ENCODE measurements around the gene PTPN1.
A peak's percentile ranks its signal among the peaks of the same experiment; 100 is the strongest.
"Not testable (repeated sequence)": the region's sequence is repeated elsewhere in the genome, so short reads cannot be mapped to it uniquely, and the experiment has no call there.

Gene PTPN1

GRCh38 chr20:50605136-50605535, 95.0 kb downstream of the PTPN1 start:
- DNase-seq (ENCODE audit: low read depth in 4 of 4, low spot score in 1 of 4), result no peak

DNA sequence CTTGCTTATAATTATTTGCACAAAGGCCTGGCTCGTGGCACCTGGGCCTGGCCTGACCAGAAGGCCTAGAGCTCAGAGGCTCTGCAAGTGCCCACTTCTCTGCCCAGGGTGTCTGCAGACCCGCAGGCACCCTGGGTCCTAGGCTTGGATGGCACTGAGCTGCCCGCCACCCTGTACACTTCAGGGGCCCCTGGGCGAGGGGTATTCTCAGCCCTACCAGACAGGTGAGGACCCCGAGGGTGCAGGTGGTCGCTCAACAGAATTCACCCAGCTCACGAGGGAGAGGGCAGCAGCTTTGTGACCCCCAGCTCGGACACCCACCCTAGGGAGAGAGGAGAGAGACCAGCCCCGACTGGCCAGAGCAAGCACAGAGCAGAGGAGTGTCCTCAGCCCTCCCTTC, 97.3 kb downstream of the PTPN1 start:
- DNase-seq (ENCODE audit: low read depth in 4 of 4, low spot score in 1 of 4), result no peak

GRCh38 chr20:50607850-50608749, 97.9 kb downstream of the PTPN1 start:
- no peak for DNase-seq (ENCODE audit: low read depth in 4 of 4, low spot score in 1 of 4)

DNA sequence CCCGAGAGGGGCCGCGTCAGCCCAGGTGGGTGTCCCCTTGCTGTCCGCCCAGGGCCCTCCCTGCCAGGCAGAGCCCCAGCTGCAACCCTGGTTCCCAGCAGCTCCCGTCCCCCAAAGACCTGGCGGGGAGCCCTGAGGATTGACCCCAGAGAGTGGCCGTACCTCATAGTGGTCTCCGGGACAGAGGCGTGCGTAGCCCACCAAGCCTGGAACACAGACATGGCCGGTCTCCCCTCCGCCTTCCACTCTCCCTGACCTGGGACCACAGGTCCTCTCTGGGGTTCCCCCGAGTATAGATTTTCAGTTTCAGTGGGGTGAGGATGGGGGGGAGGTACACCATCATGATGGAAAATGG, 98.5 kb downstream of the PTPN1 start:
- no peak for DNase-seq (ENCODE audit: low read depth in 4 of 4, low spot score in 1 of 4)

GRCh38 chr20:50609438-50609989, 99.3 kb downstream of the PTPN1 start:
- no peak for DNase-seq (ENCODE audit: low read depth in 4 of 4, low spot score in 1 of 4)

DNA sequence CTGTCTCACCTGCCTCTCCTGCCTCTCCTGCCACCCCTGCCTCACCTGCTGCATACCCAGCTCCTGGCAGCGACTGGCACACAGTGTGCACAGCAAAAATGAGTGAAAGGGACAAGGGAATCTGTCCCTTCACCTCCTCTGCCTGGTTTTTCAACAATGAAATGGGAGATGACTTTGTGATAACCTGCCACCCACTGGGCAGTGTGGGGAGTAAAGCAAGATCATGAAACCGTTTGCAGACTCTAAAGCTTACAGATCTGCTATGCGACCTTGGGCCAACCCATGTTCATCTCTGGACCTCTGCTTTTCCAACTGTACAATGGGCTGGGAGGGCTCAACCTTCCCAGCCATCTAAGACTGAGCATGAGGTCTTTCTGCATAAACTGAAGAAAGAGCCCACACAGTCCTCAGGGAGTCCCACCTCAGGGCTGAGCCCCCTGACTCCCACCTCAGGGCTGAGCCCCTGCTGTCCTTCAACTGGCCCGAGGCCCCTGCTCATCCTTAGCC, 100.1 kb downstream of the PTPN1 start:
- DNase-seq (ENCODE audit: low read depth in 4 of 4, low spot score in 1 of 4), result no peak

GRCh38 chr20:50611128-50611810, 101.1 kb downstream of the PTPN1 start:
- DNase-seq (ENCODE audit: low read depth in 4 of 4, low spot score in 1 of 4), result no peak

DNA sequence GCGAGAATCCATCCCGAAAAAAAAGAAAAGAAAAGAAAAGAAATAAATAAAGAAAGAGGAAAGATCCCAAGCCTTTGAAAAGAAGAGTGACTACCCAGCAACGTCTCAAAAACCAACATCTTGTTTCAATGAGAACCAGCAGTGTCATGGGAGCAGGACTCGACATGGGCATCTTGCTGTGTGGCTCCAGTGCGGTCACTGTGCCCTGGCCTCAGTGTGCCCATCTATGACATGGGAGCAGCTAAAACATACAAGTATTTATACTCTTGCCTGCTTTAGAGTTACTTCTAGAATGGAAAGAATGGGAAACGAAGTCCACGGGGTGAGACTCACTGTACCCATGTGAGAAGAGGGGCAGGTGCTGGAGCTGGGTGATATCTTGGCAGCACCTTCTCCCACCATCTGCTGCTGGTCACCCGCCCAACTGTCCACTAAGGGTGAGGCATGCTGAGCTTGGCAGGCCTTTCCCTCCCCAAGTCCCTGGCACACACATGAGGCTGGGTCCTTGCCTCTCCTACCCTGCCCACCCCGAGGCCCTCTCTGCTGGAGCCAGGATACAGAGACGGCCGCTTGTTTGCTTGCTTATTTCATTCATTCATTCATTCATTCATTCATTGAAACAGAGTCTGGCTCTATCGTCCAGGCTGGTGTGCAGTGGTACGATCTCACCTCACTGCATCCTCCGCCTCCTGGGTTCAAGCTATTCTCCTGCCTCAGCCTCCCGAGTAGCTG, 103.4 kb downstream of the PTPN1 start:
- no peak for DNase-seq (ENCODE audit: low read depth in 4 of 4, low spot score in 1 of 4)

DNA sequence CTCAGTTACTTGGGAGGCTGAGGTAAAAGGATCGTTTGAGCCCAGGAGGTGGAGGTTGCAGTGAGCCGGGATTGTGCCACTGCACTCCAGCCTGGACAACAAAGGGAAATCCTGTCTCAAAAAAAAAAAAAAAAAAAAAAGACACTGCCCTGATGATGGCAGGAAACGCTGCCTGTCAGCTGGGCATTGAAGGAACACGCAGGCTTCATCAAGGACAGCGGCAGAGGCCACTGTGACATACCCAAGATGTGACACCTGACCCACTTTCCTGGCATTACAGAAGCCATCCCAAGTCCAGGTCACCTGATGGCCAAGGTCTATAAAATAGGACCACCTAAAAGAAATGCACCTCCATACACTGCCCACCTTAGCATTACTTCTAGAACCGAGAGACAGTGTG, 105.2 kb downstream of the PTPN1 start:
- no peak for DNase-seq (ENCODE audit: low read depth in 4 of 4, low spot score in 1 of 4)

- no peak for DNase-seq (ENCODE audit: low read depth in 4 of 4, low spot score in 1 of 4)
Observed at GRCh38 chr20:50617022-50617421, 106.8 kb downstream of the PTPN1 start.

DNA sequence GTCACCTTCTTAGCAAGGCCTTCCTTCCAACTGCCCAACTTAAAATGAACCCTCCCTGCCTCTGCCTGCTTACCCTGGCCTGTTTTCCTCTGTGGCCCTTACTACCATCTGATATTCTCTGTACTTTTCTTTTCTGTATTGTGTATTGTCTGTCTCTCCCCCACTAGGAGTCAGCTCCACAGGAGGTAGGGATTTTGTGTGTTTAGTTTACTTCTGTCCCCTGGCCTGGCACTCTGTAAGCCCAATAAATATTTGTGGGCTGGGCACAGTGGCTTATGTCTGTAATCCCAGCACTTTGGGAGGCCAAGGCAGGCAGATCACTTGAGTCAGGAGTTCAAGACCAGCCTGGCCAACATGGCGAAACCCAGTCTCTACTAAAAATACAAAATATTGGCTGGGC, 108.4 kb downstream of the PTPN1 start:
- DNase-seq (ENCODE audit: low read depth in 4 of 4, low spot score in 1 of 4), result no peak

GRCh38 chr20:50620459-50620858, 110.3 kb downstream of the PTPN1 start:
- DNase-seq (ENCODE audit: low read depth in 4 of 4, low spot score in 1 of 4), result not testable (repeated sequence)

DNA sequence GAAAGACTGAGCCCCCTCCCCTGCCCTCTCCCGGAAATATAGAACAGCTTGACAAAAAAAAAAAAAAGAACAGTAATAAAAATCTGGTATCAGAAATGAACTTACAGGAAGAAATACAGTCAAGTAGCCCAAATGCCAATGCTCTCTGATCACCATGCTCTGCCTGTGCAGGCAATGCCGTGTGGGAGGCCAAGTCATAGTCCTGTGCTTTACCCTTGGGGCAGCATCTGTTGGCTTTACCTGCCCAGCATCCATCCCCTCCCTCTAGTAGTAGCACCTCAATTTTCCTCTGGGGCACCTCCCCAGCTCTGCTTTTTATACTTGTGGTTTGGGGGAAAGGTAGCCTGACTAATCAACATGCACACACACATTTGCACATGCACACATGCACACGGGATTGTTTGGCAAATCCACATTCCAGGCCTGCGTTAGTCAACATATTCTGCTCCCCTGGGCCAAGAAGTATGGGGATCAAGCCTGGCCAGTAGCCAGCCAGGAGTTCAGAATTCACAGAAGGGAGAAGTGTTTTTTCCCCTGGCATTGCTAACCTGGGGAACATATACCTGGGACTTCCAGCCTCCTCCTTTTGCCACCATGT, 111.0 kb downstream of the PTPN1 start:
- DNase-seq (ENCODE audit: low read depth in 4 of 4, low spot score in 1 of 4), result no peak

DNA sequence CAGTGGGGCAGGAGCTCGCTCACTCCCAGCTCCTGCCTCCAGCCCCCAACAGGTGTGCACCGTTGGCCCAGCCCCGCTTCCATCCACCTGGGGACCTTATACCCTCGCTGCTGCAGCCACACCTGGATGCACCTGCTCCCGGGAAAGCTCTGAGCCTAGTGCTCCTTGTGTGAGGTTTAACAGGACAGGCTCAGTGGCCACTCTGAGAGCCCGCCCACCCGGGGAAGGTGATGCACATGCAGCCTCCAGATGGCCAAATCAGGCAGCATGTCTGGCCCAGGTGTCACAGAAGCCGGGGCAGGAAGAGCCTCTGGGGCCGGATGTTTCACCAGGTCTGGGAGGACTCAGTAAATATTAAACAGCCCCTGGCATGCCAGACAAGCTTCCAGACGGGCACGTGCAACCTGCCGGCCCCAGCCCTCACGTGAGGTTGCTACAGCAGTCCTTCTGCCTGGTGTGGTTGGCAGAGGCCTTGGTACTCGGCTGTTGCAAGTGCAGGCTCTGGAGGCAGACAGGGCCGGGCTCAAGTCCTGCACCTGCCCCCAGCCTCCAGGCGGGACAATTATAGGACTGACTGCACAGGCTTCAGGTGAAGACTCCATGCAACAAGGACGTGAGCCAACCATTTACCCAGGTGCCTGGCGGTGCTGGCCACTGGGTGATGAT, 114.3 kb downstream of the PTPN1 start:
- DNase-seq (ENCODE audit: low read depth in 4 of 4, low spot score in 1 of 4), result no peak

- DNase-seq (ENCODE audit: low read depth in 4 of 4, low spot score in 1 of 4), result peak in 1 of 4 experiments; percentile 15
Observed at GRCh38 chr20:50625986-50626677, 115.9 kb downstream of the PTPN1 start.

DNA sequence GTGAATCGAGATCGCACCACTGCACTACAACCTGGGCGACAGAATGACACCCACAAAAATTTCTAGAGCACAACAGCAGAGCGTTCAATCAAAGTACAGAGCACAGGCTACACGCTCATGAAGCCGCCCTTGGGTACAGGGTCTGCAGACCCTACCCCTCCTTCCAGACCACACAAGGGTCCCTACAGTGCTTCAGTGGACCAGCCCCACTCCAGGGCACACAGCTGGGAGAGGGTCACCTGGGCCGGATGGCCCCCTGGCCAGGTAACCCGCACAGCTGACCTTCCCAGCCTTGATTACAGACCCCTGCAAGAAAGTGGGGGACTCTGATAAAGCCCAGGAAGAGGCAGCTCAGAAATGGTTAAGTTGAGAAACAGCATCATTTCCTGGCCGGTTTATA, 117.6 kb downstream of the PTPN1 start:
- no peak for DNase-seq (ENCODE audit: low read depth in 4 of 4, low spot score in 1 of 4)

DNA sequence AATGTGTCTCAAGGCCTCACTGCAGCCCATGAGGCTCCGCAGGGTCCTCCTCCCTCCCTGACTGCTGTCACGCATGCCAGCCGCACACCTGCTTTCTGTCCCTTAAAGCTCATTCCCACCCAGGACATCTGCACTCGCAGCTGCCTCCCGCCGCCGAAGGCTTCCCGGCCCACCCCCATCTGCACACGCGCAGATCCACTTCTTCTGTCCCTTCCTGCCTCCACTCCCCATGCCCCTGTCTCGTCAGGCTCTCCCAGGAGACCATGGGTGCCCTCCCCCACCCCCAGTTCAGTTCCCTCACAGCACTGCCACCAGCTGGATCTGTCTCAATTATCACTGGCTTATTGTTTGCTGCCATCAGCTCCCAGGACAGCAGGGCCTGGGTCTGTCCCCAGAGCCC, 118.1 kb downstream of the PTPN1 start:
- DNase-seq (ENCODE audit: low read depth in 4 of 4, low spot score in 1 of 4), result no peak

DNA sequence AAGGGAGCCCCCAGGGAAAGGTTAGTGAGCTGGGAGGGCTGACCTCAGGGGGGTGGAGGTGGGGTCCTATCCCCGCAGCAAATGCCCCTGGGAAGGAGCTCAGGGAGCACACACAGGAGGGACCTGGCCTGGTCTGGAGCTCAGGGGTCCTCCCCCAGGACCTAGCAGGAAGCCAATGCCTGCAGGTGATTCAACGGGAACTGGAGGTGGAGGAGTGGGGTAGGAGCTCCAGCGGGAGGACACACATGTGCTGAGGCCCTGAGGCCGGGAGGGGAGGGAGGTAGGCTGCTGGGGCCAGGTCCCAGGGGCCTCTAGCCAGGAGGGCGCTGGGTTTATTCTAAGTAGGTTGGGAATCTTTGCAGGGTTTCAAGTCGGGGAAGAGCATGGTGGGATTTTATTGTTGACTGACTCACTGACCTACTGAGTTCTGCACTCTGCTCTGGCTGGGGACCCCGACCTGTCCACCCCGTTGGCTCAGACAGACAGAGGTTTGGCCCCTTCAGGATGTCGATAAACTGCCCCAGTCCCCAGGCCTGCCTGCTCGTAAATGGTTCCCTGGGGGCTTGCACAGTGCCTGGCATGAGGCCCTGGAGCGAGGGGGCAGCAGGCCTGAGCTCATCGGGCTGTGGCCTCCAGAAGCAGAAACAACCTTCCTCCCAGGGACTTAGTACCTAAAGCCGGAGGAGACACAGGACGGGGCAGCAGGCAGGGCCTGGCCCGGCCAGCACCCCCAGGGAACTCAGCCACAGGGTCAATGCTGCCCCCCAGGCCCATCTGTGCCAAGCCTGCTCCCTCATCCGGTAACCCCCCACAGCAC, 118.9 kb downstream of the PTPN1 start:
- no peak for DNase-seq (ENCODE audit: low read depth in 4 of 4, low spot score in 1 of 4)

- no peak for DNase-seq (ENCODE audit: low read depth in 4 of 4, low spot score in 1 of 4)
Observed at GRCh38 chr20:50629670-50630045, 119.5 kb downstream of the PTPN1 start.

All from stimulated activated CD4-positive, alpha-beta T cell treated with anti-CD3 and anti-CD28 coated beads, Interleukin-1b, Interleukin-23, amount 100 ng/mL, for 24 hours (primary cell).